ENCODE results near the gene CEP57.
"Not testable (repeated sequence)": the region's sequence is repeated elsewhere in the genome, so short reads cannot be mapped to it uniquely, and the experiment has no call there.

Gene CEP57

GRCh38 chr11:95853862-95854261, 63.6 kb downstream of the CEP57 start:
- Histone ChIP-seq H3K36me3 (peaks cover 28 to 29% (median 28%) of the 10 kb centered on the region in 3 donors), H3K9me3 (no peaks in the 10 kb centered on the region), H3K27me3 (no peaks in the 10 kb centered on the region), H3K27ac (no peak overlapping the region), H3K4me1 (peaks cover 0 to 5% (median 4%) of the 10 kb centered on the region in 4 donors), H3K4me3 (no peak overlapping the region)
- no peak for DNase-seq
- intact Hi-C loops (cut with DNase I; ENCODE audit: low total_unique reads) = no loop called here
- TF ChIP-seq CTCF (IDR thresholded peaks at IDR 0.05) = no peak

GRCh38 chr11:95854362-95854761, 64.1 kb downstream of the CEP57 start:
- DNase-seq; H3K4me3 ChIP-seq; H3K9me3 ChIP-seq; H3K27ac ChIP-seq; intact Hi-C loops (cut with DNase I; ENCODE audit: low total_unique reads); H3K27me3 ChIP-seq; H3K4me1 ChIP-seq: not testable (repeated sequence)
- H3K36me3 ChIP-seq = peaks cover 28 to 33% (median 29%) of the 10 kb centered on the region in 3 donors

- H3K4me1 ChIP-seq; DNase-seq; H3K9me3 ChIP-seq; H3K4me3 ChIP-seq; H3K27me3 ChIP-seq; intact Hi-C loops (cut with DNase I; ENCODE audit: low total_unique reads); H3K27ac ChIP-seq: not testable (repeated sequence)
- H3K36me3 ChIP-seq = peaks cover 23 to 46% (median 44%) of the 10 kb centered on the region in 3 donors
Measured at GRCh38 chr11:95860024-95860423, 69.7 kb downstream of the CEP57 start.

GRCh38 chr11:95863486-95864140, 73.3 kb downstream of the CEP57 start:
- Histone ChIP-seq H3K9me3 (no peaks in the 10 kb centered on the region), H3K4me3 (no peak overlapping the region), H3K27ac (no peak overlapping the region), H3K27me3 (no peaks in the 10 kb centered on the region), H3K4me1 (no peaks in the 10 kb centered on the region), H3K36me3 (peaks cover 9 to 31% (median 22%) of the 10 kb centered on the region in 3 donors)
- DNase-seq = no peak
- intact Hi-C loops (cut with DNase I; ENCODE audit: low total_unique reads) = no loop called here
- TF ChIP-seq CTCF (IDR thresholded peaks at IDR 0.05) = no peak

- no peaks in the 10 kb centered on the region for H3K4me1 ChIP-seq
- H3K27ac ChIP-seq = no peak overlapping the region
- intact Hi-C loops (cut with DNase I; ENCODE audit: low total_unique reads) = no loop called here
Measured at GRCh38 chr11:95867105-95867504, 76.8 kb downstream of the CEP57 start.

GRCh38 chr11:95870877-95871276, 80.6 kb downstream of the CEP57 start:
- DNase-seq; H3K9me3 ChIP-seq; H3K4me1 ChIP-seq; H3K4me3 ChIP-seq; H3K27ac ChIP-seq; intact Hi-C loops (cut with DNase I; ENCODE audit: low total_unique reads); H3K36me3 ChIP-seq; H3K27me3 ChIP-seq: not testable (repeated sequence)

More at GRCh38 chr11:95867105-95867504, 76.8 kb downstream of the CEP57 start:
- peaks cover 0 to 11% (median 6%) of the 10 kb centered on the region in 3 donors for H3K36me3 ChIP-seq
- H3K4me3 ChIP-seq = no peak overlapping the region
- no peaks in the 10 kb centered on the region for H3K9me3 ChIP-seq
- DNase-seq = no peak
- TF ChIP-seq CTCF (IDR thresholded peaks at IDR 0.05) = no peak
- H3K27me3 ChIP-seq = no peaks in the 10 kb centered on the region

GRCh38 chr11:95877291-95877690, 87.0 kb downstream of the CEP57 start:
- no peak for DNase-seq
- intact Hi-C loops (cut with DNase I; ENCODE audit: low total_unique reads) = no loop called here
- H3K36me3 ChIP-seq = peaks cover 0 to 15% (median 9%) of the 10 kb centered on the region in 3 donors
- H3K27ac ChIP-seq = no peak overlapping the region
- no peak for TF ChIP-seq CTCF (IDR thresholded peaks at IDR 0.05)
- no peaks in the 10 kb centered on the region for H3K27me3 ChIP-seq
- no peaks in the 10 kb centered on the region for H3K9me3 ChIP-seq
- H3K4me3 ChIP-seq = no peak overlapping the region
- H3K4me1 ChIP-seq = no peaks in the 10 kb centered on the region

Measured in tibial artery (tissue), 4 donors.